CD4-positive, alpha-beta T cell treated with Interleukin-15 for 1 hour (primary cell): ENCODE data around the gene AFF2.
"Not testable (repeated sequence)": the region's sequence is repeated elsewhere in the genome, so short reads cannot be mapped to it uniquely, and the experiment has no call there.

Source experiments
- DNase-seq: peaks from one replicate; pipeline ENCODE4 v3.0.0-alpha.2; 2020

The AFF2 gene

GRCh38 chrX:148871422-148872160 lies 371.2 kb downstream of the AFF2 start:
- DNase-seq: no peak

- DNase-seq: no peak
Observed at GRCh38 chrX:148872161-148872535, 371.7 kb downstream of the AFF2 start.

GRCh38 chrX:148872881-148873280 lies 372.5 kb downstream of the AFF2 start:
- DNase-seq: no peak

- DNase-seq: no peak
Observed at GRCh38 chrX:148874636-148875246, 374.3 kb downstream of the AFF2 start.

- DNase-seq: no peak
Observed at GRCh38 chrX:148878371-148878770, 378.0 kb downstream of the AFF2 start.

- DNase-seq: no peak
Observed at GRCh38 chrX:148885203-148885602, 384.8 kb downstream of the AFF2 start.

GRCh38 chrX:148893395-148893794 lies 393.0 kb downstream of the AFF2 start:
- no peak for DNase-seq

- DNase-seq: no peak
Observed at GRCh38 chrX:148902581-148902980, 402.2 kb downstream of the AFF2 start.

GRCh38 chrX:148903176-148903575 lies 402.8 kb downstream of the AFF2 start:
- DNase-seq: no peak

- DNase-seq: no peak
Observed at GRCh38 chrX:148904421-148905111, 404.1 kb downstream of the AFF2 start.

- DNase-seq: no peak
Observed at GRCh38 chrX:148905400-148905799, 405.0 kb downstream of the AFF2 start.

- DNase-seq: not testable (repeated sequence)
Observed at GRCh38 chrX:148906628-148907027, 406.2 kb downstream of the AFF2 start.

- DNase-seq: no peak
Observed at GRCh38 chrX:148909758-148910157, 409.3 kb downstream of the AFF2 start.

- no peak for DNase-seq
Observed at GRCh38 chrX:148913971-148914370, 413.6 kb downstream of the AFF2 start.

GRCh38 chrX:148914783-148915182 lies 414.4 kb downstream of the AFF2 start:
- DNase-seq: no peak

- DNase-seq: no peak
Observed at GRCh38 chrX:148915474-148915873, 415.1 kb downstream of the AFF2 start.

- no peak for DNase-seq
Observed at GRCh38 chrX:148917441-148917840, 417.0 kb downstream of the AFF2 start.

GRCh38 chrX:148923631-148924030 lies 423.2 kb downstream of the AFF2 start:
- no peak for DNase-seq

GRCh38 chrX:148926371-148926770 lies 426.0 kb downstream of the AFF2 start:
- DNase-seq: no peak

- no peak for DNase-seq
Observed at GRCh38 chrX:148928811-148929210, 428.4 kb downstream of the AFF2 start.

GRCh38 chrX:148929686-148930085 lies 429.3 kb downstream of the AFF2 start:
- DNase-seq: no peak

- no peak for DNase-seq
Observed at GRCh38 chrX:148930206-148930729, 429.9 kb downstream of the AFF2 start.

- DNase-seq: no peak
Observed at GRCh38 chrX:148933881-148934280, 433.5 kb downstream of the AFF2 start.

- DNase-seq: no peak
Observed at GRCh38 chrX:148938348-148938747, 437.9 kb downstream of the AFF2 start.
